HG02973 (cell line): ENCODE measurements around the gene BCL2L2.
A peak's percentile ranks its signal among the peaks of the same experiment; 100 is the strongest.
"Not testable (repeated sequence)": the region's sequence is repeated elsewhere in the genome, so short reads cannot be mapped to it uniquely, and the experiment has no call there.

ENCODE experiments used
- ATAC-seq: cut with Tn5 transposase; IDR thresholded peaks from one replicate; pipeline ENCODE4 v1.9.1; 2021; ENCODE audit warnings: moderate library complexity; ENCODE audit not compliant: unreplicated experiment

Gene BCL2L2

GRCh38 chr14:23306412-23307145 lies at the start of gene BCL2L2:
Gene BCL2L2 (plus strand): TSS chr14:23306833. CDS start chr14:23307768, 935 bp downstream.
- peak; percentile 20 for ATAC-seq

DNA sequence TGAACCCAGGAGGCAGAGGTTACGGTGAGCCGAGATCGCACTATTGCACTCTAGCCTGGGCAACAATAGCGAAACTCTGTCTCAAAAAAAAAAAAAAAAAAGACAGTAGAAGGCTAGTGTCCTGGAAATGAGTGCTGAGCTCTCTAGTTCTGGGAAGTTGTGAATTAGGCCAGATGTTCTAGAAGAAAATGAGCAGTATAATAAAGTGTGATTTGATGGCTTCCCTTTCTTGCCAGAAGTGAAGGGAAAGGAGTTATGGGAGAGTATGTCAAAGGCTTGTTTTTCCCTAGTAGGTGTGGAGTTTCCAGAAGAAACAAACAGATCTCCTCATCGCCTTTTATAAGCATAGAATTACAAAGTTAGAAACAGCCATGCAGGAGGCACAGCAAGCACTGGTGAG lies 48.4 kb upstream of the BCL2L2 start:
- no peak for ATAC-seq

GRCh38 chr14:23259426-23259825 lies 47.2 kb upstream of the BCL2L2 start:
- ATAC-seq = no peak

DNA sequence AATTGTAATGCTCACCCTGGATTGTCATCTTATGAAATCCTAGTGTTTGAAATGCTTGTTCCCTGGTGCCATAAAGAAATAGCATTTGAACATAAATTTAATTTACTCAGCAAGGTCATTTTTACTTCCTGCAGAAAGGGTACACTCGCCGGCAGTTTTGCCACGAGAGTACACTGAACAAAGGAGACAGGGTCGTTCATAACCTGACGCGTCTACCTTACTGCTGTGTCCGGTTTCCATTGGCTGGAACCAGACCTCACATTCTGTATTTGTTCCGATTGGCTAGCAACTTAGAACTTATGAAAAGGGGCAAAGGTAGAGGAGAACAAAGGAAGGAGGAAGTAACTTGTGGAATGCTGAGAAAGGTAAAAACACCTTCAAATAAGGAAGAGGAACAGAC lies 45.8 kb upstream of the BCL2L2 start:
- not testable (repeated sequence) for ATAC-seq

GRCh38 chr14:23269193-23269592 lies 37.4 kb upstream of the BCL2L2 start:
- no peak for ATAC-seq

DNA sequence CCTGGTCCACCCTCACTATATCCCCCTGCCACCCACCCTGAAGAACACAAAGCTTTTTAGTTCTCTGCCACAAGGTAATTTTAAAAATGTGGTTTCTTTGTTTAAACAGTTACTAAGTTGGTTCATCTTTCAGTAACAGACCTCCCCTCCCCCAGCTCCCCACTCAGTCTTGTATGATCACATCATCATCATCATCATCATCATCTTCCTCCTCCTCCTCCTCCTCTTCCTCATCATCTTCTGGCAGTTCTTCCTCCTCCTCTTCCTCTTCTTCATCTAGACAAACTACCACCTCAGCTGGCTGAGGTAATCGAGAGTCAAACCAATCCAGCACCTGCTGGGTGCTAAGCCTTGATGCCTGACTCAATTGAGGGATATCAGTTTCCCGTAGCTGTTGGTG lies 31.2 kb upstream of the BCL2L2 start:
- no peak for ATAC-seq

- ATAC-seq = no peak
These were observed 29.4 kb upstream of the BCL2L2 start for GRCh38 chr14:23277189-23277588.

- not testable (repeated sequence) for ATAC-seq
These were observed 28.7 kb upstream of the BCL2L2 start for GRCh38 chr14:23277928-23278327.

- ATAC-seq = no peak
These were observed 25.4 kb upstream of the BCL2L2 start for GRCh38 chr14:23281247-23281646.

GRCh38 chr14:23284654-23285529 lies 21.7 kb upstream of the BCL2L2 start:
- ATAC-seq = no peak

DNA sequence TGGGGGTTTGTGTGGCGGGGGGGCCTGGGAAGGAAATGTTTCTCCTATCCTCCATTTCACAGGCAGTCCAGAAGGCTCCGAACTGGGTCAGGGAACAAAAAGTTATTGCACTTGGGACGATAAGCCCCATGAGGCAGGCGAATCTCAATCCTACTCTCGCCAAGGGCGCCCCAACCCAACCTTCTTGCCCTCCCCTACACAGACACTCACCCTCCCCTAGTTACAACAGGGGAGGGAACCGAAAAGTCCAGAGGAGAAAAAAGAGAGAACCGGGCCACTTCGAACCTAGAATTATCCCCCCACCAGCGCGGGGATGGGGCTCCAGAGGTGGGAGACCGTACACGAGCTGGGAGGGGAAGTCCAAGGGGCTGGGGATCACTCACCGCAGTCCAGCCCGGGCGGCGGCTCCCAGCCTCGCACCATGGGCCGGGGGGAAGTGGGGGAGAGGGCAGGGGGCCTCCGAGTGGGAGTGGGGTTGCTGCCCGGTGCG lies 21.1 kb upstream of the BCL2L2 start:
- peak; percentile 23 for ATAC-seq

- ATAC-seq = peak; percentile 95
These were observed 20.4 kb upstream of the BCL2L2 start, which contains the start of gene HOMEZ for GRCh38 chr14:23286020-23286901. Gene HOMEZ (minus strand): TSS chr14:23286132. CDS start chr14:23285952, 180 bp downstream.

DNA sequence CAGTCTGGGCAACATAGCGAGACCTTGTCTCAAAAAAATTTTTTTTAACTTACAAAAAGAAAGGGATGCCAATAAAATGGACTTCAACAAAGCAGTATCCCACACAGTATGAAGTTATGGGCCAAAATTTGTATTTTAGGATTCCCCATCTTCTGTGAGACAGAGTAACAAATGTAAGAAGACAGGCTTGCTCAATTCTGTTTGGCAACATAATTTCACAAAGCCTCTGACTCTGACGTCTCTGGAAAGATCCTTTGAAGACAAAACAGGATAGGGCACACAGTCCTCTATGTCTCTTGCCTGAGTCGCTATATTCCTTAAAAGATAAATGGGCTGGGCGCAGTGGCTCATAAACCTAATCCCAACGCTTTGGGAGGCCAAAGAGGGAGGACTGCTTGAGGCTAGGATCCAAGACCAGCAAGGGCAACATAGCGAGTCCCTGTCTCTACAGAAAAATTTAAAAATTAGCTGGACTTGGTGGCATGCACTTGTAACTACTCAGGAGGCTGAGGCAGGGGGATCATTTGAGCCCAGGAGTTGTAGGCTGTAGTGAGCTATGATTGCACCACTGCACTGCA lies 19.6 kb upstream of the BCL2L2 start:
- ATAC-seq = no peak

DNA sequence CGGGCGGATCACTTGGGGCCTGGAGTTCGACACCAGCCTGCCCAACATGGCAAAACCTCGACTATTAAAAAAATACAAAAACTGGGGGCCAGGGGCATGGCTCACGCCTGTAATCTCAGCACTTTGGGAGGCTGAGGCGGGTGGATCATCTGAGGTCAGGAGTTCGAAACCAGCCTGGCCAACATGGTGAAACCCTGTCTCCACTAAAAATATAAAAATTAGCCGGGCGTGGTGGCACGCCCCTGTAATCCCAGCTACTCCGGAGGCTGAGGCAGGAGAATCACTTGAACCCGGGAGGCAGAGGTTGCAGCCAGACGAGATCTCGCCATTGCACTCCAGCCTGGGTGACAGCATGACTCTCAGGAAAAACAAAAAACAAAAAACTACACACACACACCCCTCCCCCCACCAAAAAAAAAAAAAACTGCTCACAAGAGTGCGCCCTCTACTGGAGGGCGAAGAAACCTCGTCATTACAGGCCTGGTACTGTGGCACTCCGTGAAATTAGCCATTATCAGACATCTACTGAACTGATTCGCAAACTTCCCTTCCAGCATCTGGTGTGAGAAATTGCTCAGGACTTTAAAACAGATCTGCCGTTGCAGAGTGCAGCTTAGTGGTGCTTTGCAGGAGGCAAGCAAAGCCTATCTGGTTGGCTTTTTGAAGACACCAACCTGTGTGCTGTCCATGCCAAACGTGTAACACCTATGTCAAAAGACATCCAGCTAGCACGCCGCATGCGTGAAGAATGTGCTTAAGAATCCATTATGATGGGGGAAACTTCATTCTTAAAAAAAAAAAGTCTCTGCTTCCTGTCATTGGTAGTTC lies 11.7 kb upstream of the BCL2L2 start:
- ATAC-seq = no peak

GRCh38 chr14:23296012-23296777 lies 10.4 kb upstream of the BCL2L2 start:
- ATAC-seq = no peak

DNA sequence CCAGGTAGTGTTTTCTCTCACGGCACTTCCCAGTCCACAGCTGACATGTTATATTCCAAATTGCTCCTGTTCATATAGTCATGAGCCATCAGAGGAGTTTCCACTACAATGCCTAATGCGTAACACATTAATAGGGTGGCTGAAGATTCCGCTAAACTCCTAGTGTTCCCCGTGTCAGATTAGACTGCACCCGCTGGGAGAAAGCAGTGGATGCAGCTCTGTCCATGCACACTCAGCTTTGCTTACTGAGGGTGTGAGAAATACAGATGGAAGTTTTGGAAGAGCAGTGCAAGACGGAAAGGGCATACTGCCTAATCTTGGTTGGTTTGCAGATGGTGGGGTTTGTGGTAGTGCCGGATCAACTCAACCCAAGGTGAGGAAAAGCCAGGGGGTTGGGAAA lies 9.5 kb upstream of the BCL2L2 start:
- ATAC-seq = no peak

DNA sequence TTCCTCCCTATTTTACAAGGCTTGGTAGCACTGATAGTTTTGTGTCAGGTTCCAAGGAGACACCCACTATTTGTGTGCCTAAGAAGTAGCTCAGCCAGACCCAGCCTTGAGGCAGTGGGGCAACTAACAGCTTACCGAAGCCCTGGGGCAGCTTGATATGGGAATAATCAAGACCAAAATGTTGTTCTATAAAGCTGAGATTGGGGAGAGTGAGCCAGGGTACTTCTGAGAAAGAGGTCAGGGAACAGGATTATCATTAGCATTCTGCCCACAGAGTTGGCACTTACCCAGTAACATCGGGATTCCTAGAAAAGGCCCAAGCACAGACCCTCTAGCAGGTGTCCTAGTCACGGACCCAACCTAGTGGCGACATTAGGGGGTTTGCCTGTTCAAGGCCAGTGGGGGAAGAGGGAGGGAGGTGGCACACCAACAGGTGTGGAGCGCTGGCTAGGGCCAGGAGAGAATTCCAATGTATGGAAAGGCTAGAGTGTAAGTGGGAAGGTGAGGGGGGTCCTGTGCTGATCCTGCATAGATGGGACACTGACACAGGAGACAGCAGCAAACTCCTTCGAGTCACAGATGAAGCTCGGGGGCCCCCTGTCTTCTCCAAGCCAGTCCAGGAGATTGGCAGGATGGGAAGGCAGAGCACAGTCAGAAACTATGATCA lies 8.9 kb upstream of the BCL2L2 start:
- ATAC-seq = no peak

GRCh38 chr14:23299211-23299957 lies 7.2 kb upstream of the BCL2L2 start:
- ATAC-seq = no peak
